Hepatocyte (in vitro differentiated cells): ENCODE results near the gene BAZ1A.

Experiments used
- CTCF ChIP-seq: fragments of 200-600 bp; sonication (generic); IDR thresholded peaks from 2 replicates; pipeline ENCODE4 v1.5.1; 2016; ENCODE audit warnings: antibody characterized with exemption, mild to moderate bottlenecking; ENCODE audit not compliant: poor library complexity
- EZH2phosphoT487 ChIP-seq: fragments of 200-600 bp; sonication (generic); IDR thresholded peaks from one replicate; pipeline ENCODE4 v1.6.1; 2018; ENCODE audit warnings: antibody characterized with exemption, mild to moderate bottlenecking, low read depth, moderate library complexity; ENCODE audit not compliant: unreplicated experiment, severe bottlenecking

GRCh38 chr14:34750233-34750632 lies 124.9 kb downstream of the BAZ1A start:
- TF ChIP-seq CTCF: no peak
- no peak for TF ChIP-seq EZH2phosphoT487
